Suppressor macrophage treated with lipopolysaccharide for 1 hour (primary cell): Measurements from ENCODE around the gene CCN6.
A peak's percentile ranks its signal among the peaks of the same experiment; 100 is the strongest.
"Not testable (repeated sequence)": the region's sequence is repeated elsewhere in the genome, so short reads cannot be mapped to it uniquely, and the experiment has no call there.

Source experiments
- DNase-seq, 3 donors: peaks; one replicate each; pipeline ENCODE4 v3.0.0-alpha.2; 2020 to 2022

The CCN6 gene

GRCh38 chr6:112030206-112030960 is 23.5 kb upstream of the CCN6 start:
- no peak for DNase-seq

- no peak for DNase-seq
Measured at GRCh38 chr6:112030961-112031660, 22.8 kb upstream of the CCN6 start.

GRCh38 chr6:112031960-112032359 is 21.9 kb upstream of the CCN6 start:
- no peak for DNase-seq

- DNase-seq, result no peak
Measured at GRCh38 chr6:112032728-112033127, 21.2 kb upstream of the CCN6 start.

- DNase-seq, result no peak
Measured at GRCh38 chr6:112033791-112034615, 19.9 kb upstream of the CCN6 start.

- no peak for DNase-seq
Measured at GRCh38 chr6:112034616-112034995, 19.3 kb upstream of the CCN6 start.

GRCh38 chr6:112036088-112036637 is 17.7 kb upstream of the CCN6 start:
- DNase-seq, result peak in 1 of 3 donors; percentile 27

GRCh38 chr6:112037783-112038216 is 16.1 kb upstream of the CCN6 start:
- DNase-seq, result peak; percentile 90 to 93 (median 90)

GRCh38 chr6:112038268-112038667 is 15.6 kb upstream of the CCN6 start:
- no peak for DNase-seq

- DNase-seq, result no peak
Measured at GRCh38 chr6:112038756-112039430, 15.0 kb upstream of the CCN6 start.

GRCh38 chr6:112039431-112039770 is 14.5 kb upstream of the CCN6 start:
- DNase-seq, result no peak

- DNase-seq, result peak; percentile 45 to 53 (median 52)
Measured at GRCh38 chr6:112040956-112041355, 12.9 kb upstream of the CCN6 start.

GRCh38 chr6:112041535-112041934 is 12.4 kb upstream of the CCN6 start:
- DNase-seq, result no peak

- DNase-seq, result peak; percentile 94 to 96 (median 95)
Measured at GRCh38 chr6:112043032-112044007, 10.6 kb upstream of the CCN6 start.

GRCh38 chr6:112044196-112044595 is 9.7 kb upstream of the CCN6 start:
- no peak for DNase-seq

GRCh38 chr6:112044856-112045255 is 9.0 kb upstream of the CCN6 start:
- peak; percentile 73 to 87 (median 73) for DNase-seq

GRCh38 chr6:112047523-112047922 is 6.4 kb upstream of the CCN6 start:
- DNase-seq, result not testable (repeated sequence)

GRCh38 chr6:112049026-112049799 is 4.7 kb upstream of the CCN6 start:
- DNase-seq, result peak; percentile 70 to 81 (median 79)

- no peak for DNase-seq
Measured at GRCh38 chr6:112049996-112050395, 3.9 kb upstream of the CCN6 start.

- DNase-seq, result no peak
Measured at GRCh38 chr6:112050429-112050828, 3.5 kb upstream of the CCN6 start.
